ENCODE measurements around the gene MROH7. TPM values are rescaled to one million over a fixed set of nuclear protein-coding genes. Genes with fewer than 3 reads are reported as not detected.

Gene MROH7
- total RNA-seq: not detected in 2 replicates

GRCh38 chr1:54640863-54641836, at the start of gene MROH7:
TSS of gene MROH7 (plus strand) at chr1:54641786. CDS start at chr1:54652927, 11,141 bp downstream.

DNA sequence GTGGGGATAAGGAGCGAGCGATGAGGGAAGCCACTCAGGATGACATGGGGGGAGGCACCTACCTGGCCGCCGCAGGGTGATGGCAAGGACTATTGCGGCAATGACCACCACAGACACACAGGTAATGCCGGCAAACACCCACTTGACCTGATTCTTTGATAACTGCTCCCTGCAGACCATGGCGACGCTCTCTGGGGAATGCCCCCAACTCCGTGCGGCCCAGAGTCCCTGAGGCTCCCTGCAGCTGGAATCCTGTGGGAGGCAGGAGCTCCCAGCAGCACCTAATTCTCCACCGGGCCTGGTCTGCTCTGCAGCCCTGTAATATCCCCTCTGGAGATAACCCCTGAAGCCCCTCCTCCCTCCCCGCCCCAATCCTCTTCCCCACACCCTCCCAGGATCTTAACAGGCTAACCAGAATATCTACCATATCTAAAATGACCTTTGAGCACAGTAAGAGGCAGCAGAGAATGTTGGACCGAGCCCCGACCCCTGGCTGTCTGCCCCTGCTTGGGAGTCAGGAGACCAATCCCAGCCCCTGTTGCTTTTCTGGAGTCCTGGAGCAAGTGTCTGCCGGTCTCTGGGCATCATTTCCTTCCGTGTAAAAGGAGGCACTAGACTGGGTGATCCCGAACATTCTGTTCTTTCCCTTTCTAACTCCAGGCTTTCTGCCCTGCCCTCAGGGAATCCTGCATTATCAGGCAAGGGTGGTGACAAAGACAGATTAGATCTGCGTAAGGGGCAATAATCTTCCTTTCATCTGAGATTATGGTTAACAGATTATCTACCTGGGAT, 18.2 kb upstream of the MROH7 start, which contains the start of gene FAM151A:
TSS of gene FAM151A (minus strand) at position 310 of the 792 bp plus-strand sequence. CDS start at position 180, 130 bp downstream.

DNA sequence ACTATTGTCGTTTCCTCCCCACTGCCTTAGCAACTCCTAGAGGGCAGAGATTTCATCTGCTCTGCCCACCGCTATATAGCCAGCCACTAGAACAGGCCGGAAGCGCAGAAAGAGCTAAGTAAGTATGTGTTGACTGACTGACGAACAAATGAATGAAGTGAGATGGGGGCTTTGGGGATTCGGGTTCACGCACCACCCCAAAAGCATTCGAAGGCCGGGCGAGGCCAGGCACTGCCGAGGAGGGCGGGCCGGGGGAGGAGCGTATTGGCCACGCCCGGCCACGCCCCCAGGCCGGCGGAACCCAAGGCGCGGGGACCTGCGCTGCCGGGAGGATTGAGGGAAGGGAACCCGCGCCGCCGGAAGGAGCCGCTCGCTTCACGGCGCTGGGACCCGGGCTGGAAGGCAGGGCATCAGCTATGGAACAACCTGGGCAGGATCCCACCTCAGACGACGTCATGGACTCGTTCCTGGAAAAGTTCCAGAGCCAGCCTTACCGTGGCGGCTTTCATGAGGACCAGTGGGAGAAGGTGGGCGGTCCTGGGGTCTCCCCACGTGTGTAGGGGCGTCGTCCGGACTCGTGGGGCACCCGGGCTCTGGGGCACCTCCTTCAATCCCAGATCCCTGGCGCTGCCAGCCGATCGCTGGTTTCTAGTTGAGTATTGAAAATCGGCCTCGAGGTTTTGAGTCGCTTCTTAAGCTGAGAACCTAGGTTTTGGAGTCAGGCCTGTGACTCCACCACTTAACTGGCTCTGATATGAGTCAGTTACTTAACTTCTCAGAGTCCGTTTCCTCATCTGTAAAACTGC, 74.1 kb downstream of the MROH7 start, which contains the start of gene TTC4:
TSS of gene TTC4 (plus strand) at position 369 of the 806 bp plus-strand sequence. CDS start at position 417, 48 bp downstream.

Other genes with a start within 250 kb of the MROH7 start
- gene SSBP3, start 235.4 kb upstream of the MROH7 start, total RNA-seq: 12.4 and 19.0 TPM in 2 replicates
- 0.34 and 0.59 TPM in 2 replicates for gene ACOT11, start 93.6 kb upstream of the MROH7 start, total RNA-seq
- gene FAM151A, start 18.3 kb upstream of the MROH7 start, total RNA-seq: not detected in 2 replicates
- 20.5 and 21.9 TPM in 2 replicates for gene TTC4, start 74.1 kb downstream of the MROH7 start, total RNA-seq
- gene PARS2, start 122.7 kb downstream of the MROH7 start, total RNA-seq: 4.7 and 5.6 TPM in 2 replicates
- gene TTC22, start 159.5 kb downstream of the MROH7 start, total RNA-seq: not detected in 2 replicates
- 413 and 417 TPM in 2 replicates for gene DHCR24, start 245.4 kb downstream of the MROH7 start, total RNA-seq